Endothelial cell (in vitro differentiated cells): ENCODE data around the gene PAQR9. TPM values are rescaled to one million over a fixed set of nuclear protein-coding genes. Genes with fewer than 3 reads are reported as not detected.

Source experiments
- DNase-seq: peaks from one replicate; pipeline ENCODE4 v3.0.0; 2021; ENCODE audit warnings: low spot score
- H3K27ac Mint-ChIP-seq: one replicate; pipeline ENCODE4 v1.8.0; 2021; ENCODE audit warnings: mixed read lengths, inconsistent platforms; ENCODE audit not compliant: unreplicated experiment
- H3K27me3 Mint-ChIP-seq: one replicate; pipeline ENCODE4 v1.8.0; 2021; ENCODE audit warnings: mild to moderate bottlenecking, moderate library complexity, mixed read lengths, inconsistent platforms; ENCODE audit not compliant: unreplicated experiment
- H3K36me3 Mint-ChIP-seq: one replicate; pipeline ENCODE4 v1.8.0; 2021; ENCODE audit warnings: mild to moderate bottlenecking, low read depth, mixed read lengths, inconsistent platforms; ENCODE audit not compliant: unreplicated experiment
- H3K4me1 Mint-ChIP-seq: one replicate; pipeline ENCODE4 v1.8.0; 2021; ENCODE audit warnings: mild to moderate bottlenecking, mixed read lengths, inconsistent platforms; ENCODE audit not compliant: unreplicated experiment
- H3K4me3 Mint-ChIP-seq: one replicate; pipeline ENCODE4 v1.8.0; 2021; ENCODE audit warnings: mild to moderate bottlenecking, mixed read lengths, inconsistent platforms; ENCODE audit not compliant: unreplicated experiment
- H3K9me3 Mint-ChIP-seq: one replicate; pipeline ENCODE4 v1.8.0; 2021; ENCODE audit warnings: mixed read lengths, inconsistent platforms; ENCODE audit not compliant: unreplicated experiment
- CTCF ChIP-seq: fragments of 200-600 bp; sonication (generic); IDR thresholded peaks from one replicate; pipeline ENCODE4 v1.5.0; 2021; ENCODE audit warnings: antibody characterized with exemption; ENCODE audit not compliant: unreplicated experiment
- total RNA-seq: library from RNA; stranded (reverse); fragmentation: NEBNext Ultra II Directional; extraction: Animal tissue kit (Norgen Biotek cat#: 25700); gene quantifications from one replicate; pipeline ENCODE4 v1.2.1, GENCODE V29; 2021; ENCODE audit not compliant: unreplicated experiment

PAQR9 gene
- total RNA-seq, 1 donor from 2014 or later = not detected

GRCh38 chr3:142960322-142960850, 3.1 kb downstream of the PAQR9 start:
- TF ChIP-seq CTCF = no peak
- no peak overlapping the region for H3K27ac Mint-ChIP-seq
- H3K36me3 Mint-ChIP-seq = peaks cover 6% of the 10 kb centered on the region
- DNase-seq = no peak
- H3K9me3 Mint-ChIP-seq = no peaks in the 10 kb centered on the region
- peaks cover 24% of the 10 kb centered on the region for H3K27me3 Mint-ChIP-seq
- peaks cover 13% of the 10 kb centered on the region for H3K4me1 Mint-ChIP-seq
- no peak overlapping the region for H3K4me3 Mint-ChIP-seq

- Mint-ChIP-seq H3K36me3 (no peaks in the 10 kb centered on the region), H3K9me3 (no peaks in the 10 kb centered on the region), H3K4me3 (no peak overlapping the region), H3K4me1 (peaks cover 11% of the 10 kb centered on the region), H3K27ac (no peak overlapping the region), H3K27me3 (peaks cover 15% of the 10 kb centered on the region)
- no peak for TF ChIP-seq CTCF
- no peak for DNase-seq
Measured at GRCh38 chr3:142958707-142959106, 4.8 kb downstream of the PAQR9 start.

GRCh38 chr3:142953443-142953842, 10.0 kb downstream of the PAQR9 start:
- DNase-seq = no peak
- TF ChIP-seq CTCF = no peak

GRCh38 chr3:142952272-142953193, 10.9 kb downstream of the PAQR9 start:
- H3K27ac Mint-ChIP-seq = no peak overlapping the region
- TF ChIP-seq CTCF = no peak

More at GRCh38 chr3:142953443-142953842, 10.0 kb downstream of the PAQR9 start:
- Mint-ChIP-seq H3K4me3 (no peak overlapping the region), H3K4me1 (peaks cover 10% of the 10 kb centered on the region), H3K27ac (no peak overlapping the region), H3K27me3 (peaks cover 1% of the 10 kb centered on the region), H3K9me3 (no peaks in the 10 kb centered on the region), H3K36me3 (no peaks in the 10 kb centered on the region)

GRCh38 chr3:142951794-142952193, 11.7 kb downstream of the PAQR9 start:
- H3K36me3 Mint-ChIP-seq = no peaks in the 10 kb centered on the region
- peaks cover 10% of the 10 kb centered on the region for H3K4me1 Mint-ChIP-seq
- peaks cover 1% of the 10 kb centered on the region for H3K27me3 Mint-ChIP-seq
- no peak overlapping the region for H3K27ac Mint-ChIP-seq
- TF ChIP-seq CTCF = no peak
- H3K9me3 Mint-ChIP-seq = no peaks in the 10 kb centered on the region
- H3K4me3 Mint-ChIP-seq = no peak overlapping the region
- DNase-seq = no peak

More at GRCh38 chr3:142952272-142953193, 10.9 kb downstream of the PAQR9 start:
- no peak for DNase-seq
- Mint-ChIP-seq H3K4me1 (peaks cover 10% of the 10 kb centered on the region), H3K9me3 (no peaks in the 10 kb centered on the region), H3K27me3 (peaks cover 1% of the 10 kb centered on the region), H3K36me3 (no peaks in the 10 kb centered on the region), H3K4me3 (no peak overlapping the region)
